AG10803 (cell line): ENCODE measurements around the gene BZW2.
A peak's percentile ranks its signal among the peaks of the same experiment; 100 is the strongest.

Experiments
- DNase-seq: peaks from one replicate; pipeline ENCODE4 v3.0.0; 2010; ENCODE audit warnings: low read depth
- H3K4me3 ChIP-seq: 2 replicates; pipeline ENCODE4 v1.5.1; 2011; ENCODE audit warnings: mild to moderate bottlenecking, low read length, control low read depth
- TF ChIP-seq, protein P1 (sequence below): conservative IDR thresholded peaks from 2 replicates; pipeline ENCODE4 v1.5.1; 2011; ENCODE audit warnings: mild to moderate bottlenecking, low read length, control low read depth, inconsistent platforms

BZW2 gene

DNA sequence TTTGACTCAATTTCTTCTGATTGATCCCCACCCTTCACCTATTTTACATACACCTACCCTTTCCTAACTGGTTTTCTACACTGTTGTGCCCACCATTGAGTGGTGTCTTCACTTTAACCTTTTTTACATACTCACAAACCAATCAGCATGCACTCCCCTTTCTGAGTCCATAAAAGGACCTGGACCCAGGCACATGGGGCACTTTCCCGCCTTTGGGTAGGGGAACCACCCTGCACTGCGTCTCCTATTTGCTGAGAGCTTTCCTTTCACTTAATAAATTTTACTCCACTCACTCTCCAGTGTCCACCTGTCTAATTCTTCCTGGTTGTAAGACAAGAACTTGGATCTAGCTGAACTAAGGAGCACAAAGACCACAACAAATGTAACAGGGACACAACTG, 34.3 kb upstream of the BZW2 start:
- TF ChIP-seq, protein P1, sequence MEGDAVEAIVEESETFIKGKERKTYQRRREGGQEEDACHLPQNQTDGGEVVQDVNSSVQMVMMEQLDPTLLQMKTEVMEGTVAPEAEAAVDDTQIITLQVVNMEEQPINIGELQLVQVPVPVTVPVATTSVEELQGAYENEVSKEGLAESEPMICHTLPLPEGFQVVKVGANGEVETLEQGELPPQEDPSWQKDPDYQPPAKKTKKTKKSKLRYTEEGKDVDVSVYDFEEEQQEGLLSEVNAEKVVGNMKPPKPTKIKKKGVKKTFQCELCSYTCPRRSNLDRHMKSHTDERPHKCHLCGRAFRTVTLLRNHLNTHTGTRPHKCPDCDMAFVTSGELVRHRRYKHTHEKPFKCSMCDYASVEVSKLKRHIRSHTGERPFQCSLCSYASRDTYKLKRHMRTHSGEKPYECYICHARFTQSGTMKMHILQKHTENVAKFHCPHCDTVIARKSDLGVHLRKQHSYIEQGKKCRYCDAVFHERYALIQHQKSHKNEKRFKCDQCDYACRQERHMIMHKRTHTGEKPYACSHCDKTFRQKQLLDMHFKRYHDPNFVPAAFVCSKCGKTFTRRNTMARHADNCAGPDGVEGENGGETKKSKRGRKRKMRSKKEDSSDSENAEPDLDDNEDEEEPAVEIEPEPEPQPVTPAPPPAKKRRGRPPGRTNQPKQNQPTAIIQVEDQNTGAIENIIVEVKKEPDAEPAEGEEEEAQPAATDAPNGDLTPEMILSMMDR, result no peak
- DNase-seq, result no peak
- H3K4me3 ChIP-seq, result no peak overlapping the region

DNA sequence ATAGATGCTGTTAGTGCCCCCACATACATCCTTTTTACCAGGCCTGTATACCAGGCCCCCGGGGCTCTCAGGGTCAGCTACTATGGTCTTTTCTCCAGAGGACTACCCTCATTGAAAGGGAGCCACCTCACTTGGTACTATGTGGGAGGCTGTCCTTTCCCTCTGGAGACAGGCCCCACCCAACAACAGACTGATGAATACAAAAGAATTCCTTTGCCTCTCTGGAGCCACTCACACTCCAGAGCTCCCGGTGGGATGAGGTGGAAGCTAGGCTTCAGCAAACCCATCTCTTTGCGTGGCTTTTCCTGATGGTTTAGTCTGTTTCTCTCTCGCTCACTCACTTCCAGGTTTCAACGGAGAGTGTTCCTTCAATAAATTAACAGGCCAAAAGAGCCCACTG, 30.8 kb upstream of the BZW2 start:
- no peak overlapping the region for H3K4me3 ChIP-seq
- TF ChIP-seq, protein P1, result no peak
- DNase-seq, result no peak

DNA sequence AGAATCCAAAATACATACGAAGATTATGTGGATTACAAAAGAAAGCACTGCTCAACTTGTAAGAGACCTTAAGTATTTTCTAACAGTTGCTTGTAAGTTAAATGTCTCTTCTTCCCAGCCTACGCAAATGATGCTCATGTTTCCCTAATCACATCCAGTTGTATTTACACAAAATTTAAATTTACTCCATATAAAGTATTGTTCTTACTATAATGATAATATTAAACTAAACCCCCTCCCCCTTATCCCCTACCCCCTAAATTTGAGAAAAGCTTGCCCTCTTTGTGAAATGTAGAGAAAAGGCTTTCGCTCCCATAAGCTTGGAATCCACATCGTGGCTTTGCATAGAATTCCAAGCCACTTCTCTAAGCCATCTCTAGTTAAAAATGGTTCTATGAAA, 29.9 kb upstream of the BZW2 start:
- TF ChIP-seq, protein P1, result no peak
- no peak overlapping the region for H3K4me3 ChIP-seq
- no peak for DNase-seq

DNA sequence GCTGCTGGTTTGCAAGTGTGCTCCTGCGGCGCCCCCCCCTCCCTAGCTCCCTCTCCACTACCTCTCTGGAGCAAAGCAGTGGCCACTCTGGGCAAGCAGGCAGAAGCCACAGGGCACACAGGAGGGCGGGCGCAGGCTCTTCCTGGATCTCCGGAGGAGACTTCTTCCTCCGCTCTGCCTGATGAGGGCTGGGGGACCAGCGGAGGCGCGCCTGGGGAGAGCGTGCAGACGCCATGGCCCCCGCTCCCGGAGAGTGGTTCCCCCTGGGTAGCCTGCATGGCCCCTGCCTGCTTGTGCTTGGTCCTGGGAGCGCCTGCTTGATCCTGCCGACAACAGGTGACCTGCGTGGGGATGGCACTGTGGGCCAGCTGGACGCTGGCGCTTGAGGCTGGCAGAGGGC, 29.4 kb upstream of the BZW2 start:
- no peak overlapping the region for H3K4me3 ChIP-seq
- TF ChIP-seq, protein P1, result no peak
- DNase-seq, result no peak

DNA sequence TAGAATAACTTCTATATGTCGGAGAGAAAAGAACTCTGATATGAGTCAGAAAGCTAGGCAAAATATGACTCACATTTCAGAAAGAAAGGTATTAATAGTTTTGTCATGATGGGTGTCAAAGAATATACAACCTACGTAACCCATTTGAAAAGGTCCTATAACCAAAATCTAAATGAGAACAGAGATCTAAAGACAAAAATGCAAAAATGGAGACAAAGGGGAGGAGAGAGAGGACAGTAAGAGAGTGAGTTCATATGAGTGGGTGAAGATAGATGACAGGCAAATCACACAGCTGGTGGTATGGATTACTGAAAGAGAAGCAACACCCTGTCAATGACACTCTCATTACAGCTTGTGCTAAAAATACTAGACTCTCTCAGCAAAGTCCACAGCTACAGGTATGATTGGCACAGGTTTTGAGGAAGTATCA, 26.0 kb upstream of the BZW2 start:
- H3K4me3 ChIP-seq, result no peak overlapping the region
- no peak for DNase-seq
- TF ChIP-seq, protein P1, result no peak

DNA sequence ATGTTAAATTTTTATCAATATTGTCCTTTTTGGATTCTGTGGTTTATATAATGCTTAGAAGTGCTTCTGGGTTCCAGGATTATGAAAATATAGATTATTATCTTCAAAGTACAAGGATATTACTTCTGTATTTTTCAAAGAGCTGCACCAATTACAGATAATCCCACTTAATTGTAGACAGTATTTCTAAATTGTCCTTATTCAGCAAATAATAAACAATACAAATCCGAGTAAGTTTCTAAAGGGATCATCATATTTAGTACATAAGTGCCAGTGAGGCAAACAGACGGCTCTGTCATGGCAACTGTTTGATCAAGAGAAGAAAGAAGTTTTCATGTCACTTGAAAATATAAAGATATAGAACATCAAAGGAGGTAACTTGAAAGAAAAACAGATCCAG, 19.6 kb upstream of the BZW2 start:
- TF ChIP-seq, protein P1, result no peak
- H3K4me3 ChIP-seq, result no peak overlapping the region
- DNase-seq, result no peak

DNA sequence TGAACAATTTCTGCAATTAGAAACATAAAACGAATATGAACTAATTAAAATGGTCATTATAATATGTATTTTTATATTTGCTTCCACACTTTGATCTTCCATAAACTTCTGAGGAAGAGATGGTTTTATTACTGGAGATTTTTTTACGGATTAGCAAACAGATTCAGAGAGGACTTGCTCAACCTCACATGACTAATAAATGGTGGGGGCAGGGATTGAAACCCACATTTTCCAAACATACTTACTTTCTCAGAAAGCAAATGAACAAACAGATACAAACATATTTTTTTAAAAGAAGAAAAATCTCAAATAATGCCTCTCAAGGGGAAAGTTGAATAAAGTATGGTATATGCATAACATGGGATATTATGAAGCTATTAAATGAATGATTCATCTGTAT, 18.7 kb upstream of the BZW2 start:
- TF ChIP-seq, protein P1, result no peak
- H3K4me3 ChIP-seq, result no peak overlapping the region
- peak; percentile 64 for DNase-seq
